GM23248 (cell line): ENCODE measurements around the gene UBE2V1. TPM values are rescaled to one million over a fixed set of nuclear protein-coding genes. Genes with fewer than 3 reads are reported as not detected.
"Not testable (repeated sequence)": the region's sequence is repeated elsewhere in the genome, so short reads cannot be mapped to it uniquely, and the experiment has no call there.

Source experiments
- DNase-seq: peaks from one replicate; pipeline ENCODE4 v3.0.0-alpha.2; 2015
- H2AFZ ChIP-seq: fragments of 200-600 bp; sonication (generic); 2 replicates; pipeline ENCODE4 v1.6.1; 2016; ENCODE audit warnings: antibody characterized with exemption
- H3F3A ChIP-seq: fragments of 200-600 bp; sonication (generic); 2 replicates; pipeline ENCODE4 v1.6.1; 2016; ENCODE audit warnings: mild to moderate bottlenecking, antibody characterized with exemption, mixed run types; ENCODE audit not compliant: insufficient read depth
- H3K27ac ChIP-seq: fragments of 200-600 bp; sonication (generic); 2 replicates; pipeline ENCODE4 v1.5.1; 2016; ENCODE audit warnings: mild to moderate bottlenecking
- H3K27me3 ChIP-seq: fragments of 200-600 bp; sonication (generic); replicated peaks from 2 replicates; pipeline ENCODE4 v1.6.1; 2016; ENCODE audit warnings: mild to moderate bottlenecking; ENCODE audit not compliant: insufficient read depth
- H3K36me3 ChIP-seq: fragments of 200-600 bp; sonication (generic); 2 replicates; pipeline ENCODE4 v1.6.1; 2016; ENCODE audit warnings: low read depth, mild to moderate bottlenecking
- H3K4me1 ChIP-seq: fragments of 200-600 bp; sonication (generic); 2 replicates; pipeline ENCODE4 v1.6.1; 2016; ENCODE audit warnings: mild to moderate bottlenecking; ENCODE audit not compliant: insufficient read depth
- H3K4me2 ChIP-seq: fragments of 200-600 bp; sonication (generic); one replicate; pipeline ENCODE4 v1.6.1; 2016; ENCODE audit warnings: mild to moderate bottlenecking; ENCODE audit not compliant: unreplicated experiment
- H3K4me3 ChIP-seq: fragments of 200-600 bp; sonication (generic); 2 replicates; pipeline ENCODE4 v1.5.1; 2016; ENCODE audit warnings: mild to moderate bottlenecking
- H3K79me2 ChIP-seq: fragments of 200-600 bp; sonication (generic); 2 replicates; pipeline ENCODE4 v1.6.1; 2016; ENCODE audit warnings: mild to moderate bottlenecking; ENCODE audit not compliant: insufficient read depth
- H3K9ac ChIP-seq: fragments of 200-600 bp; sonication (generic); 2 replicates; pipeline ENCODE4 v1.6.1; 2016; ENCODE audit warnings: mild to moderate bottlenecking
- H3K9me2 ChIP-seq: fragments of 200-600 bp; sonication (generic); 2 replicates; pipeline ENCODE4 v1.6.1; 2016; ENCODE audit warnings: mixed run types, mild to moderate bottlenecking, moderate library complexity; ENCODE audit not compliant: insufficient read depth
- H3K9me3 ChIP-seq: fragments of 200-600 bp; sonication (generic); one replicate; pipeline ENCODE4 v1.6.1; 2017; ENCODE audit warnings: low read depth
- H4K20me1 ChIP-seq: fragments of 200-600 bp; sonication (generic); 2 replicates; pipeline ENCODE4 v1.6.0; 2016; ENCODE audit not compliant: insufficient read depth
- EZH2 ChIP-seq: fragments of 200-600 bp; sonication (generic); IDR thresholded peaks from 2 replicates; pipeline ENCODE4 v1.6.1; 2018; ENCODE audit warnings: antibody characterized with exemption, mild to moderate bottlenecking; ENCODE audit not compliant: insufficient read depth, poor library complexity, severe bottlenecking
- EZH2phosphoT487 ChIP-seq: fragments of 200-600 bp; sonication (generic); IDR thresholded peaks from 2 replicates; pipeline ENCODE4 v1.6.1; 2018; ENCODE audit warnings: antibody characterized with exemption, moderate library complexity, mild to moderate bottlenecking, low read depth; ENCODE audit not compliant: insufficient read depth
- WGBS, 2 experiments: methylation state at CpG; one replicate each; pipeline ENCODE4 v1.1.6; 2015 to 2017; ENCODE audit warnings: low lambda C conversion rate in 2 of 2, low coverage in 1 of 2; ENCODE audit errors: missing lambda C conversion rate in 2 of 2; 5-methylcytosine and 5-hydroxymethylcytosine counted together
- in situ Hi-C: fragments of 300-500 bp; cut with MboI; formaldehyde crosslinking; loops from 2 replicates; pipeline ENCODE4 v1.15.0; 2020
- polyA plus RNA-seq: library from polyadenylated mRNA; unstranded; fragments of >200 nt; fragmentation: Nextera tagmentation; extraction: Ambion mirVana; gene quantifications from 2 replicates; pipeline ENCODE4 v1.2.1, GENCODE V29; 2016
- total RNA-seq: library from RNA; depleted of rRNA; stranded (reverse); fragments of >200 nt; shearing (Covaris generic); gene quantifications from 2 replicates; pipeline ENCODE4 v1.2.3, GENCODE V29; 2014

UBE2V1 gene
- total and polyA plus RNA-seq, 2 experiments from 2014 or later, result 41.7 to 197 TPM

- Histone ChIP-seq H3K36me3 (peaks cover 24% of the 10 kb centered on the region), H4K20me1 (no peaks in the 10 kb centered on the region), H3K9me3 (no peaks in the 10 kb centered on the region), H3K79me2 (peaks cover 50% of the 10 kb centered on the region), H3F3A (peaks cover 16% of the 10 kb centered on the region), H3K27me3 (no peaks in the 10 kb centered on the region), H3K9ac (no peak overlapping the region), H2AFZ (no peak overlapping the region), H3K9me2 (no peaks in the 10 kb centered on the region), H3K27ac (no peak overlapping the region), H3K4me2 (no peak overlapping the region), H3K4me3 (no peak overlapping the region), H3K4me1 (peaks cover 19% of the 10 kb centered on the region)
- no peak for DNase-seq
- in situ Hi-C loops, result no loop called here
- no peak for TF ChIP-seq EZH2phosphoT487
- TF ChIP-seq EZH2, result no peak
- 92 to 93% methylated on average over 7 of the region's 7 CpGs for WGBS, 2 experiments
Measured at GRCh38 chr20:50083034-50083433, 29.9 kb downstream of the UBE2V1 start.

DNA sequence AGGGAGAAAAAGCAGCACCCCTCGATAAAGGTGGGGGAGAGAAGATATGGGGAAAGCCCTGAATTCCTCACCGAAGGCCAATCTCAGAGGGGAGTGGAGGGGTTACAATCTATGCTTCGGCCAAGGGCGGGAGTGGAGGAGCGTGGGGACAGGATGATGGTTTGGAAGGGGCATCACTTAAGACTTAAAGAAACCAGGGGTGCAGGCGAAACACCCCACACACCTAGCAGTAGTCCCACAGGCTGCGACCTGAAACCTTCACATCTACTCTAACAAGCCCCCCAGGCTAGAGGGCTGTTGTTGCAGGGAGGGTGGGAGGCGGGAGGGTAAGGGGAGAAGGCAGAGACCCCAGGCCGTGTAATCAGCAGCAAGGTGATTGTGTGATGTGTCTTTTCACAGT is 30.9 kb downstream of the UBE2V1 start:
- H3K9ac ChIP-seq, in situ Hi-C loops, H4K20me1 ChIP-seq, H3K9me3 ChIP-seq, H3K27me3 ChIP-seq, H3K27ac ChIP-seq, H2AFZ ChIP-seq, H3K4me2 ChIP-seq, DNase-seq, H3F3A ChIP-seq, H3K9me2 ChIP-seq, H3K4me3 ChIP-seq: not testable (repeated sequence)
- 95 to 97% methylated on average over 9 of the region's 9 CpGs for WGBS, 2 experiments
- H3K79me2 ChIP-seq, result peaks cover 41% of the 10 kb centered on the region
- peaks cover 16% of the 10 kb centered on the region for H3K4me1 ChIP-seq
- H3K36me3 ChIP-seq, result peaks cover 22% of the 10 kb centered on the region

GRCh38 chr20:50077818-50078601 is 34.9 kb downstream of the UBE2V1 start:
- TF ChIP-seq EZH2 (no peak), EZH2phosphoT487 (no peak)
- H3K9me3 ChIP-seq, result no peaks in the 10 kb centered on the region
- no peak overlapping the region for H3K4me3 ChIP-seq
- H3K27ac ChIP-seq, result no peak overlapping the region
- H4K20me1 ChIP-seq, result no peaks in the 10 kb centered on the region
- no peaks in the 10 kb centered on the region for H3K27me3 ChIP-seq
- in situ Hi-C loops, result no loop called here
- no peak for DNase-seq
- H3K36me3 ChIP-seq, result peaks cover 16% of the 10 kb centered on the region
- peaks cover 8% of the 10 kb centered on the region for H3F3A ChIP-seq
- H3K9ac ChIP-seq, result no peak overlapping the region
- no peak overlapping the region for H3K4me2 ChIP-seq
- 34 to 36% methylated on average over 17 of the region's 17 CpGs for WGBS, 2 experiments
- H2AFZ ChIP-seq, result no peak overlapping the region
- peaks cover 2% of the 10 kb centered on the region for H3K79me2 ChIP-seq
- H3K4me1 ChIP-seq, result no peaks in the 10 kb centered on the region
- H3K9me2 ChIP-seq, result no peaks in the 10 kb centered on the region

DNA sequence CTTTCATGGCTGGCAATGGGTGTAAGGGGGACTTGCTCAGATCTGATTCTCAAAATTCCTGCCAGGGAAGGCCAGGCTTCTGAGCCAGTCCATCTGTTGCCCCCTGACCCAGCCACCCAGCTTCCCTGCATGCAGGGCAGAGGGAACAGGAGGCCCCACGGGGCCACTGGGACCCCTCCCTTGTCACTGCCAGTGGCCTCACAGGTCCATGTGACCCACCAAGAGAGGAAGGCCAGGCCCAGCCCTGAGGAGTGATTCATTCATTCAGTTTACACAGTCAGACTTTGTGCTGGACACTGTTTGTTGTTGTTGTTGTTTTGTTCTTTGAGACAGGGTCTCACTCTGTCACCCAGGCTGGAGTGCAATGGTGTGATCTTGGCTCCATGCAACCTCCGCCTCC is 39.5 kb downstream of the UBE2V1 start:
- Histone ChIP-seq H3K9ac (no peak overlapping the region), H3K4me2 (no peak overlapping the region), H3K27ac (no peak overlapping the region), H3K9me2 (no peaks in the 10 kb centered on the region), H2AFZ (no peak overlapping the region), H4K20me1 (no peaks in the 10 kb centered on the region), H3K4me3 (no peak overlapping the region), H3F3A (peaks cover 2% of the 10 kb centered on the region; the same call in 1 of the 2 replicates), H3K4me1 (no peaks in the 10 kb centered on the region), H3K79me2 (no peaks in the 10 kb centered on the region), H3K9me3 (no peaks in the 10 kb centered on the region), H3K27me3 (no peaks in the 10 kb centered on the region), H3K36me3 (no peaks in the 10 kb centered on the region)
- no peak for TF ChIP-seq EZH2phosphoT487
- no peak for TF ChIP-seq EZH2
- no peak for DNase-seq
- 88 to 91% methylated on average over 2 of the region's 2 CpGs for WGBS, 2 experiments
- in situ Hi-C loops, result loop anchor here (5.0 kb wide), 1 partner anchor 96 kb away; no protein-coding TSS in a partner anchor
